SJCRH30 (cell line): ENCODE data around the gene ENPP6. TPM values are rescaled to one million over a fixed set of nuclear protein-coding genes. Genes with fewer than 3 reads are reported as not detected.

ENCODE experiments used
- DNase-seq, 2 experiments: peaks; one replicate each; pipeline ENCODE4 v3.0.0-alpha.2; 2015 to 2020
- H3K27ac ChIP-seq: fragments of 250-450 bp; sonication (Bioruptor Pico); 2 replicates; pipeline ENCODE4 v1.5.1; 2020; ENCODE audit warnings: mild to moderate bottlenecking, moderate library complexity
- H3K27me3 ChIP-seq: fragments of 250-450 bp; sonication (Bioruptor Pico); 2 replicates; pipeline ENCODE4 v1.5.1; 2020; ENCODE audit warnings: mild to moderate bottlenecking, moderate library complexity
- H3K36me3 ChIP-seq: fragments of 250-450 bp; sonication (Bioruptor Pico); 2 replicates; pipeline ENCODE4 v1.5.1; 2020; ENCODE audit warnings: mild to moderate bottlenecking, moderate library complexity
- H3K4me1 ChIP-seq: fragments of 250-450 bp; sonication (Bioruptor Pico); 2 replicates; pipeline ENCODE4 v1.5.1; 2020; ENCODE audit warnings: mild to moderate bottlenecking, moderate library complexity
- H3K4me3 ChIP-seq: fragments of 250-450 bp; sonication (Bioruptor Pico); 2 replicates; pipeline ENCODE4 v1.5.1; 2020; ENCODE audit warnings: mild to moderate bottlenecking, moderate library complexity
- H3K9me3 ChIP-seq: fragments of 250-450 bp; sonication (Bioruptor Pico); replicated peaks from 2 replicates; pipeline ENCODE4 v1.5.1; 2020; ENCODE audit warnings: mild to moderate bottlenecking, moderate library complexity
- total RNA-seq: library from RNA; depleted of rRNA; stranded (reverse); fragments of >200 nt; shearing (Covaris generic); gene quantifications from 2 replicates; pipeline ENCODE4 v1.2.3, GENCODE V29; 2014

ENPP6 gene
- total RNA-seq, 1 experiment from 2014 or later = not detected

- peak; percentile 9 to 68 for DNase-seq
- Histone ChIP-seq H3K36me3 (no peaks in the 10 kb centered on the region), H3K4me3 (no peak overlapping the region), H3K27me3 (no peaks in the 10 kb centered on the region), H3K4me1 (no peaks in the 10 kb centered on the region), H3K27ac (no peak overlapping the region), H3K9me3 (no peaks in the 10 kb centered on the region)
These were observed 33.4 kb upstream of the ENPP6 start for GRCh38 chr4:184250795-184251669.

- no peak for DNase-seq
- H3K4me1 ChIP-seq = no peaks in the 10 kb centered on the region
- H3K27me3 ChIP-seq = no peaks in the 10 kb centered on the region
These were observed 30.5 kb upstream of the ENPP6 start for GRCh38 chr4:184248216-184248615.

GRCh38 chr4:184247421-184247820, 29.7 kb upstream of the ENPP6 start:
- DNase-seq = no peak
- H3K27ac ChIP-seq = no peak overlapping the region
- no peak overlapping the region for H3K4me3 ChIP-seq

More at GRCh38 chr4:184248216-184248615, 30.5 kb upstream of the ENPP6 start:
- Histone ChIP-seq H3K9me3 (no peaks in the 10 kb centered on the region), H3K36me3 (no peaks in the 10 kb centered on the region), H3K4me3 (no peak overlapping the region), H3K27ac (no peak overlapping the region)

GRCh38 chr4:184246426-184246825, 28.8 kb upstream of the ENPP6 start:
- Histone ChIP-seq H3K9me3 (no peaks in the 10 kb centered on the region), H3K27ac (no peak overlapping the region), H3K36me3 (no peaks in the 10 kb centered on the region), H3K4me3 (no peak overlapping the region), H3K27me3 (no peaks in the 10 kb centered on the region), H3K4me1 (no peaks in the 10 kb centered on the region)
- no peak for DNase-seq

More at GRCh38 chr4:184247421-184247820, 29.7 kb upstream of the ENPP6 start:
- Histone ChIP-seq H3K36me3 (no peaks in the 10 kb centered on the region), H3K9me3 (no peaks in the 10 kb centered on the region), H3K27me3 (no peaks in the 10 kb centered on the region), H3K4me1 (no peaks in the 10 kb centered on the region)

GRCh38 chr4:184238072-184238745, 20.5 kb upstream of the ENPP6 start:
- H3K27ac ChIP-seq = no peak overlapping the region
- H3K4me3 ChIP-seq = no peak overlapping the region
- no peaks in the 10 kb centered on the region for H3K4me1 ChIP-seq
- no peak for DNase-seq
- H3K9me3 ChIP-seq = no peaks in the 10 kb centered on the region
- no peaks in the 10 kb centered on the region for H3K36me3 ChIP-seq
- no peaks in the 10 kb centered on the region for H3K27me3 ChIP-seq

- Histone ChIP-seq H3K4me1 (no peaks in the 10 kb centered on the region), H3K27ac (no peak overlapping the region), H3K4me3 (no peak overlapping the region), H3K9me3 (no peaks in the 10 kb centered on the region), H3K36me3 (no peaks in the 10 kb centered on the region), H3K27me3 (no peaks in the 10 kb centered on the region)
- DNase-seq = no peak
These were observed 19.9 kb upstream of the ENPP6 start for GRCh38 chr4:184237612-184238011.

- no peaks in the 10 kb centered on the region for H3K9me3 ChIP-seq
- H3K27me3 ChIP-seq = no peaks in the 10 kb centered on the region
- no peak overlapping the region for H3K4me3 ChIP-seq
- no peaks in the 10 kb centered on the region for H3K4me1 ChIP-seq
- DNase-seq = no peak
- H3K27ac ChIP-seq = no peak overlapping the region
- H3K36me3 ChIP-seq = no peaks in the 10 kb centered on the region
These were observed 17.9 kb upstream of the ENPP6 start for GRCh38 chr4:184235526-184235925.

GRCh38 chr4:184234155-184234554, 16.5 kb upstream of the ENPP6 start:
- H3K4me1 ChIP-seq = no peaks in the 10 kb centered on the region
- H3K27me3 ChIP-seq = no peaks in the 10 kb centered on the region
- no peaks in the 10 kb centered on the region for H3K36me3 ChIP-seq
- DNase-seq = no peak
- no peak overlapping the region for H3K4me3 ChIP-seq
- no peaks in the 10 kb centered on the region for H3K9me3 ChIP-seq
- H3K27ac ChIP-seq = no peak overlapping the region

- no peak overlapping the region for H3K27ac ChIP-seq
- H3K36me3 ChIP-seq = no peaks in the 10 kb centered on the region
- DNase-seq = no peak
- H3K4me3 ChIP-seq = no peak overlapping the region
- H3K4me1 ChIP-seq = no peaks in the 10 kb centered on the region
- no peaks in the 10 kb centered on the region for H3K9me3 ChIP-seq
- H3K27me3 ChIP-seq = no peaks in the 10 kb centered on the region
These were observed 15.3 kb upstream of the ENPP6 start for GRCh38 chr4:184232975-184233374.

GRCh38 chr4:184232202-184232601, 14.5 kb upstream of the ENPP6 start:
- H3K27ac ChIP-seq = no peak overlapping the region
- H3K36me3 ChIP-seq = no peaks in the 10 kb centered on the region
- H3K4me3 ChIP-seq = no peak overlapping the region
- no peaks in the 10 kb centered on the region for H3K4me1 ChIP-seq
- DNase-seq = no peak
- no peaks in the 10 kb centered on the region for H3K27me3 ChIP-seq
- H3K9me3 ChIP-seq = no peaks in the 10 kb centered on the region

- H3K27ac ChIP-seq = no peak overlapping the region
- no peaks in the 10 kb centered on the region for H3K4me1 ChIP-seq
- no peaks in the 10 kb centered on the region for H3K9me3 ChIP-seq
- no peak overlapping the region for H3K4me3 ChIP-seq
- H3K27me3 ChIP-seq = no peaks in the 10 kb centered on the region
- DNase-seq = no peak
- H3K36me3 ChIP-seq = no peaks in the 10 kb centered on the region
These were observed 13.9 kb upstream of the ENPP6 start for GRCh38 chr4:184231573-184231972.

- Histone ChIP-seq H3K27ac (no peak overlapping the region), H3K4me1 (no peaks in the 10 kb centered on the region), H3K4me3 (no peak overlapping the region), H3K36me3 (no peaks in the 10 kb centered on the region), H3K27me3 (no peaks in the 10 kb centered on the region), H3K9me3 (no peaks in the 10 kb centered on the region)
- DNase-seq = no peak
These were observed 10.5 kb upstream of the ENPP6 start for GRCh38 chr4:184228056-184228705.

GRCh38 chr4:184216515-184216914, 1.2 kb downstream of the ENPP6 start:
- Histone ChIP-seq H3K4me3 (no peak overlapping the region), H3K9me3 (no peaks in the 10 kb centered on the region), H3K27me3 (no peaks in the 10 kb centered on the region), H3K27ac (no peak overlapping the region), H3K36me3 (no peaks in the 10 kb centered on the region), H3K4me1 (no peaks in the 10 kb centered on the region)
- DNase-seq = no peak

GRCh38 chr4:184215709-184216328, 1.9 kb downstream of the ENPP6 start:
- H3K9me3 ChIP-seq = no peaks in the 10 kb centered on the region
- H3K4me1 ChIP-seq = no peaks in the 10 kb centered on the region
- H3K4me3 ChIP-seq = no peak overlapping the region
- H3K27ac ChIP-seq = no peak overlapping the region
- no peaks in the 10 kb centered on the region for H3K36me3 ChIP-seq
- no peak for DNase-seq
- H3K27me3 ChIP-seq = no peaks in the 10 kb centered on the region

- no peak overlapping the region for H3K27ac ChIP-seq
- H3K36me3 ChIP-seq = no peaks in the 10 kb centered on the region
- no peaks in the 10 kb centered on the region for H3K27me3 ChIP-seq
- H3K4me3 ChIP-seq = no peak overlapping the region
- no peaks in the 10 kb centered on the region for H3K9me3 ChIP-seq
- no peaks in the 10 kb centered on the region for H3K4me1 ChIP-seq
- DNase-seq = no peak
These were observed 2.7 kb downstream of the ENPP6 start for GRCh38 chr4:184214931-184215330.
